Measurements from ENCODE around the gene TMOD4. TPM values are rescaled to one million over a fixed set of nuclear protein-coding genes. Genes with fewer than 3 reads are reported as not detected.

Gene TMOD4
- total and polyA plus RNA-seq, 2 experiments from 2014 or later: 1.3 TPM; not detected in 1

- Histone ChIP-seq H3K4me2 (peak overlapping the region; percentile 98), H2AFZ (peak overlapping the region; percentile 91), H3K4me3 (peak overlapping the region; percentile 96), H3K27ac (ENCODE audit: low read depth) (no peak overlapping the region), H3K27me3 (ENCODE audit: insufficient read depth) (peaks cover 35% of the 10 kb centered on the region), H3K36me3 (ENCODE audit: insufficient read depth) (no peaks in the 10 kb centered on the region), H4K20me1 (replicated peaks; ENCODE audit: insufficient read depth) (peaks cover 5% of the 10 kb centered on the region; the same call in 1 of the 2 replicates), H3K79me2 (replicated peaks; ENCODE audit: insufficient read depth) (no peaks in the 10 kb centered on the region; the same call in 1 of the 2 replicates), H3K4me1 (ENCODE audit: insufficient read depth) (peaks cover 35% of the 10 kb centered on the region), H3F3A (replicated peaks; ENCODE audit: low read depth) (peaks cover 9% of the 10 kb centered on the region; the same call in 1 of the 2 replicates), H3K9me2 (ENCODE audit: insufficient read depth) (no peaks in the 10 kb centered on the region)
- no peaks in the 10 kb centered on the region for H3K9me3 Mint-ChIP-seq
- H3K4me3 Mint-ChIP-seq: peak overlapping the region; percentile 82
- H3K4me1 Mint-ChIP-seq: peaks cover 39% of the 10 kb centered on the region
- ATAC-seq: peak; percentile 25
- H3K27me3 Mint-ChIP-seq (ENCODE audit: insufficient read depth, low read depth, poor library complexity): peaks cover 32% of the 10 kb centered on the region
- no peak for TF ChIP-seq ZNF114 (CRISPR knock-in tag; IDR thresholded peaks at IDR 0.05)
- H3K27ac Mint-ChIP-seq: no peak overlapping the region
- DNase-seq (ENCODE audit: low spot score): peak; percentile 60
- no peaks in the 10 kb centered on the region; the same call in 2 of the 3 replicates for H3K36me3 Mint-ChIP-seq (ENCODE audit: low read depth)
These were observed 30.3 kb downstream of the TMOD4 start for GRCh38 chr1:151145304-151146071.

GRCh38 chr1:151144474-151145303 lies 31.1 kb downstream of the TMOD4 start:
- peaks cover 5% of the 10 kb centered on the region; the same call in 1 of the 2 replicates for H4K20me1 ChIP-seq (replicated peaks; ENCODE audit: insufficient read depth)
- H3K27ac ChIP-seq (ENCODE audit: low read depth): peak overlapping the region; percentile 39; the same call in 1 of the 2 replicates
- no peaks in the 10 kb centered on the region for H3K36me3 ChIP-seq (ENCODE audit: insufficient read depth)
- Mint-ChIP-seq H3K4me1 (peaks cover 39% of the 10 kb centered on the region), H3K9me3 (no peaks in the 10 kb centered on the region), H3K27ac (no peak overlapping the region; the same call in 1 of the 2 replicates), H3K27me3 (ENCODE audit: insufficient read depth, low read depth, poor library complexity) (peaks cover 33% of the 10 kb centered on the region), H3K36me3 (ENCODE audit: low read depth) (no peaks in the 10 kb centered on the region; the same call in 2 of the 3 replicates), H3K4me3 (peak overlapping the region; percentile 82)
- H3K4me1 ChIP-seq (ENCODE audit: insufficient read depth): peaks cover 35% of the 10 kb centered on the region
- peak overlapping the region; percentile 98 for H3K4me2 ChIP-seq
- H2AFZ ChIP-seq: peak overlapping the region; percentile 91
- H3K4me3 ChIP-seq: peak overlapping the region; percentile 96
- ATAC-seq: peak; percentile 1
- DNase-seq (ENCODE audit: low spot score): peak; percentile 46
- peaks cover 9% of the 10 kb centered on the region; the same call in 1 of the 2 replicates for H3F3A ChIP-seq (replicated peaks; ENCODE audit: low read depth)
- H3K79me2 ChIP-seq (replicated peaks; ENCODE audit: insufficient read depth): no peaks in the 10 kb centered on the region; the same call in 1 of the 2 replicates
- no peaks in the 10 kb centered on the region for H3K9me2 ChIP-seq (ENCODE audit: insufficient read depth)
- H3K27me3 ChIP-seq (ENCODE audit: insufficient read depth): peaks cover 35% of the 10 kb centered on the region
- TF ChIP-seq REST (IDR thresholded peaks at IDR 0.05; ENCODE audit: unreplicated experiment) (no peak), CREB1 (CRISPR knock-in tag; IDR thresholded peaks at IDR 0.05; ENCODE audit: low read depth) (no peak), ZNF462 (CRISPR knock-in tag; IDR thresholded peaks at IDR 0.05) (no peak), JUNB (IDR thresholded peaks at IDR 0.05; ENCODE audit: unreplicated experiment) (no peak), EZH2phosphoT487 (IDR thresholded peaks at IDR 0.05; ENCODE audit: unreplicated experiment) (no peak), STAT1 (IDR thresholded peaks at IDR 0.05; ENCODE audit: unreplicated experiment) (no peak)
